ENCODE results near the gene MOB4.

DNA sequence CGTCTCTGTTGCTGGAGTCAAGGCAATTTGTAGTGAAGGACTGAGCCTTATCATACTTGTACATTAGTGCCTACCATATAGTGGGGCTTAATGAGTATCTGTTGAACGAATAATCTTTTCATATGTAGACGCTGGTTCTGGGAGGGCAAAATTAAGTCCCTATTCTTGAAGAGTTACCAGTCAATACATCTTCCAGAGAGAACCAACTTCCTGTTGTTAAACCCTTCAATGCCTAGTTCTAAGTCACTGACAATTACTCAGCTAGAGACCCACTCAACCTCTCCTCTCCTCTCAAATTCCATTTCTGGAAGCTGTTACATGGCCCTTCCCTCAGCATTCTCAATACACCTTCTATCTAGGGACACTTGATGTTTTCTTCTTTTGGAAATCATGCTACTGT is 1.1 kb upstream of the MOB4 start:
- TF ChIP-seq POLR2A (IDR thresholded peaks at IDR 0.05) (no peak), CTCF (IDR thresholded peaks at IDR 0.05) (no peak), POLR2AphosphoS5 (IDR thresholded peaks at IDR 0.05) (no peak)

All from upper lobe of left lung (tissue), 4 donors.